Measurements from ENCODE around the gene JAGN1.

- TF ChIP-seq, protein P1, sequence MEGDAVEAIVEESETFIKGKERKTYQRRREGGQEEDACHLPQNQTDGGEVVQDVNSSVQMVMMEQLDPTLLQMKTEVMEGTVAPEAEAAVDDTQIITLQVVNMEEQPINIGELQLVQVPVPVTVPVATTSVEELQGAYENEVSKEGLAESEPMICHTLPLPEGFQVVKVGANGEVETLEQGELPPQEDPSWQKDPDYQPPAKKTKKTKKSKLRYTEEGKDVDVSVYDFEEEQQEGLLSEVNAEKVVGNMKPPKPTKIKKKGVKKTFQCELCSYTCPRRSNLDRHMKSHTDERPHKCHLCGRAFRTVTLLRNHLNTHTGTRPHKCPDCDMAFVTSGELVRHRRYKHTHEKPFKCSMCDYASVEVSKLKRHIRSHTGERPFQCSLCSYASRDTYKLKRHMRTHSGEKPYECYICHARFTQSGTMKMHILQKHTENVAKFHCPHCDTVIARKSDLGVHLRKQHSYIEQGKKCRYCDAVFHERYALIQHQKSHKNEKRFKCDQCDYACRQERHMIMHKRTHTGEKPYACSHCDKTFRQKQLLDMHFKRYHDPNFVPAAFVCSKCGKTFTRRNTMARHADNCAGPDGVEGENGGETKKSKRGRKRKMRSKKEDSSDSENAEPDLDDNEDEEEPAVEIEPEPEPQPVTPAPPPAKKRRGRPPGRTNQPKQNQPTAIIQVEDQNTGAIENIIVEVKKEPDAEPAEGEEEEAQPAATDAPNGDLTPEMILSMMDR (conservative IDR thresholded peaks at IDR 0.05; ENCODE audit: low read depth, low read length) = no peak
- TF ChIP-seq EZH2 (IDR thresholded peaks at IDR 0.05; ENCODE audit: low read length, unreplicated experiment) = no peak
- TF ChIP-seq EZH2phosphoT487 (IDR thresholded peaks at IDR 0.05; ENCODE audit: borderline replicate concordance, low read length) = no peak
Observed at GRCh38 chr3:9893739-9894138, 3.3 kb downstream of the JAGN1 start.

All from PC-3 (cell line).